KMS-11 (cell line): Measurements from ENCODE around the gene LIPG.

ENCODE experiments used
- H2AFZ ChIP-seq: fragments of 200-600 bp; sonication (generic); 2 replicates; pipeline ENCODE4 v1.6.1; 2016; ENCODE audit warnings: antibody characterized with exemption, mixed run types, low read depth
- H3K27ac ChIP-seq: fragments of 200-600 bp; sonication (generic); 2 replicates; pipeline ENCODE4 v1.6.1; 2016; ENCODE audit warnings: mild to moderate bottlenecking, mixed run types
- H3K27me3 ChIP-seq: fragments of 200-600 bp; sonication (generic); 2 replicates; pipeline ENCODE4 v1.6.1; 2017; ENCODE audit warnings: mild to moderate bottlenecking, low read depth, mixed run types, moderate library complexity; ENCODE audit not compliant: insufficient read depth
- H3K36me3 ChIP-seq: fragments of 200-600 bp; sonication (generic); 2 replicates; pipeline ENCODE4 v1.6.1; 2017; ENCODE audit warnings: mild to moderate bottlenecking, mixed run types; ENCODE audit not compliant: insufficient read depth
- H3K4me1 ChIP-seq: fragments of 200-600 bp; sonication (generic); 2 replicates; pipeline ENCODE4 v1.6.1; 2016; ENCODE audit warnings: mild to moderate bottlenecking, low read depth, mixed run types; ENCODE audit not compliant: poor library complexity, severe bottlenecking
- H3K4me2 ChIP-seq: fragments of 200-600 bp; sonication (generic); 2 replicates; pipeline ENCODE4 v1.7.0; 2016; ENCODE audit warnings: mild to moderate bottlenecking, mixed run types
- H3K4me3 ChIP-seq: fragments of 200-600 bp; sonication (generic); IDR thresholded peaks from 2 replicates; pipeline ENCODE4 v1.6.1; 2017; ENCODE audit warnings: low read depth, low read length, mixed read lengths; ENCODE audit not compliant: insufficient read depth
- H3K79me2 ChIP-seq: fragments of 200-600 bp; sonication (generic); 2 replicates; pipeline ENCODE4 v1.6.1; 2016; ENCODE audit warnings: low read depth, mixed run types; ENCODE audit not compliant: insufficient read depth
- H3K9ac ChIP-seq: fragments of 200-600 bp; sonication (generic); 2 replicates; pipeline ENCODE4 v1.6.1; 2016; ENCODE audit warnings: mild to moderate bottlenecking, mixed run types
- H4K20me1 ChIP-seq: fragments of 200-600 bp; sonication (generic); 2 replicates; pipeline ENCODE4 v1.6.1; 2016; ENCODE audit warnings: mild to moderate bottlenecking, mixed run types; ENCODE audit not compliant: insufficient read depth
- TF ChIP-seq, protein P1 (sequence below): fragments of 200-600 bp; sonication (generic); conservative IDR thresholded peaks from 2 replicates; pipeline ENCODE4 v1.6.1; 2017; ENCODE audit warnings: low read depth, mild to moderate bottlenecking, antibody characterized with exemption, low read length, moderate library complexity, mixed read lengths

Gene LIPG

DNA sequence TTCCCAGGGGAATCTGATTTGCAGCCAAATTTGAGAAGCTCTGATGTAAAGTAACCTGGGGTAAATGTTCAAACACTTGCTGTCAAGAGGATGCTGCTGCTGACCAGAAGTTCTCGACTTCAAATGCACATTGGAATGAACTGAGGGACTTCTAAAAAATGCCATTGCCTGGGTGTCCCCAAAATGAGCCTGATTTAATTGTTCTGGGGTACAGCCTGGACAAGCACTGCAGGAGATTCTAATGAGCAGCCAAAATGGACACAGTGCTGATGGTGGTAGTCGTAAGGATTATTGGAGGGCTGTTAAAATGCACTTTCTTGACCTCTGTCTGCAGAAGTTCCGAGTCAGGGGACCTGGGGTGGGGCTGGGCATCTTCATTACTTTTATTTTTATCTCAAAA lies 49.5 kb downstream of the LIPG start:
- Histone ChIP-seq H3K4me2 (no peak overlapping the region), H3K4me3 (no peak overlapping the region), H2AFZ (no peak overlapping the region), H3K27me3 (no peaks in the 10 kb centered on the region), H3K4me1 (no peaks in the 10 kb centered on the region), H3K79me2 (no peaks in the 10 kb centered on the region), H3K36me3 (no peaks in the 10 kb centered on the region), H4K20me1 (no peaks in the 10 kb centered on the region), H3K27ac (no peak overlapping the region), H3K9ac (no peak overlapping the region)
- TF ChIP-seq, protein P1, sequence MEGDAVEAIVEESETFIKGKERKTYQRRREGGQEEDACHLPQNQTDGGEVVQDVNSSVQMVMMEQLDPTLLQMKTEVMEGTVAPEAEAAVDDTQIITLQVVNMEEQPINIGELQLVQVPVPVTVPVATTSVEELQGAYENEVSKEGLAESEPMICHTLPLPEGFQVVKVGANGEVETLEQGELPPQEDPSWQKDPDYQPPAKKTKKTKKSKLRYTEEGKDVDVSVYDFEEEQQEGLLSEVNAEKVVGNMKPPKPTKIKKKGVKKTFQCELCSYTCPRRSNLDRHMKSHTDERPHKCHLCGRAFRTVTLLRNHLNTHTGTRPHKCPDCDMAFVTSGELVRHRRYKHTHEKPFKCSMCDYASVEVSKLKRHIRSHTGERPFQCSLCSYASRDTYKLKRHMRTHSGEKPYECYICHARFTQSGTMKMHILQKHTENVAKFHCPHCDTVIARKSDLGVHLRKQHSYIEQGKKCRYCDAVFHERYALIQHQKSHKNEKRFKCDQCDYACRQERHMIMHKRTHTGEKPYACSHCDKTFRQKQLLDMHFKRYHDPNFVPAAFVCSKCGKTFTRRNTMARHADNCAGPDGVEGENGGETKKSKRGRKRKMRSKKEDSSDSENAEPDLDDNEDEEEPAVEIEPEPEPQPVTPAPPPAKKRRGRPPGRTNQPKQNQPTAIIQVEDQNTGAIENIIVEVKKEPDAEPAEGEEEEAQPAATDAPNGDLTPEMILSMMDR = no peak

DNA sequence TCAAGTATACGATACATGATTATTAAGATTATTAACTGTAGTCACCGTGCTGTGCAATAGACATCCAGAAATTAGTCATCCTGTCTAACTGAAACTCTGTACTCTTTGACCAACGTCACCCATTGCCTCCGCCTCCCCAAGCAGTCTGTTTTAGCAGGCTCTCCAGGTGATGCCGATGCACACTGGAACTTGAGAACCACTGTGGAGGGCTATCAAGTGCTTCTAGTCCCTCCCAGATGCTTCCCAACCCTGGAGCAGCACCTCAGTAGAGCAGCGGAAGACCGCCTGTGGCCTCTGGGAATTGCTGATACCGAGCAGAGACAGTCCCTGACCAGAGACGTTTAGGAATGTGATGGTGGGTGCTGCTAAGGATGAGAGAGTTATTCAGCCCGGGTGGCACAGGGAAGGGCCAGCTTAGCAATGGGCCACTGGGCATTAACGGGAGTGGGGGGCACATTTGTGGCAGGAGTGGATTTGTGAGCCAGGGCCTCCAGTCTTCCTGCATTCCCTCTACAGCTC lies 50.7 kb downstream of the LIPG start:
- H4K20me1 ChIP-seq = no peaks in the 10 kb centered on the region
- no peaks in the 10 kb centered on the region for H3K79me2 ChIP-seq
- no peak overlapping the region for H3K27ac ChIP-seq
- no peaks in the 10 kb centered on the region for H3K36me3 ChIP-seq
- H3K4me1 ChIP-seq = no peaks in the 10 kb centered on the region
- H3K4me2 ChIP-seq = no peak overlapping the region
- no peak overlapping the region for H3K4me3 ChIP-seq
- H2AFZ ChIP-seq = no peak overlapping the region
- H3K9ac ChIP-seq = no peak overlapping the region
- H3K27me3 ChIP-seq = no peaks in the 10 kb centered on the region
- TF ChIP-seq, protein P1 = no peak

DNA sequence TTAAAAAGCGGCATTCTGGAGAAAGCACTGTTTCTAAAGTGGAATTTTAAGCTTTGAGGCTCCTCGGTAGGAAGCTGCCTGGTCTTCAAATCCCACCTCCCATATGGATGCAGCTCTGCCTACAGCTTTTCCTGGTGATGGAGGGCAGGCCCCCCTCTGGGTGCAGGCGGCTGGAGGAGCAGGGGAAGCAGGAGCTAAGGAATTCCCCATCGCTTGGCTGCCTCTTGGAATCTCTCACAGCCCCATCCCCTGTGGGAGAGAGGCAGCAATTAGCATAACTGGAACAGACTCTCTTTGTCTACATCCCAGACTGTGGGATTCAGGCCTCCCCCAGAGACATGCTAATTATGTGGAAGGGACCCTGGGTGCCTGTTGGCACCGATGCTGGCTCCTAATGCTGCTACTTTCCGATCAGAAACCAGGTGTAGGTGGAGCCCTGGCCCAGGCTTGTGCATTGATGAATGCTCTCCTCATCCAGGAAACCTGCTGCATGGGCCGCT lies 51.3 kb downstream of the LIPG start:
- TF ChIP-seq, protein P1 = no peak
- H3K27me3 ChIP-seq = no peaks in the 10 kb centered on the region
- H4K20me1 ChIP-seq = no peaks in the 10 kb centered on the region
- H3K79me2 ChIP-seq = no peaks in the 10 kb centered on the region
- H2AFZ ChIP-seq = no peak overlapping the region
- no peaks in the 10 kb centered on the region for H3K4me1 ChIP-seq
- no peak overlapping the region for H3K4me2 ChIP-seq
- no peaks in the 10 kb centered on the region for H3K36me3 ChIP-seq
- H3K4me3 ChIP-seq = no peak overlapping the region
- no peak overlapping the region for H3K27ac ChIP-seq
- H3K9ac ChIP-seq = no peak overlapping the region

DNA sequence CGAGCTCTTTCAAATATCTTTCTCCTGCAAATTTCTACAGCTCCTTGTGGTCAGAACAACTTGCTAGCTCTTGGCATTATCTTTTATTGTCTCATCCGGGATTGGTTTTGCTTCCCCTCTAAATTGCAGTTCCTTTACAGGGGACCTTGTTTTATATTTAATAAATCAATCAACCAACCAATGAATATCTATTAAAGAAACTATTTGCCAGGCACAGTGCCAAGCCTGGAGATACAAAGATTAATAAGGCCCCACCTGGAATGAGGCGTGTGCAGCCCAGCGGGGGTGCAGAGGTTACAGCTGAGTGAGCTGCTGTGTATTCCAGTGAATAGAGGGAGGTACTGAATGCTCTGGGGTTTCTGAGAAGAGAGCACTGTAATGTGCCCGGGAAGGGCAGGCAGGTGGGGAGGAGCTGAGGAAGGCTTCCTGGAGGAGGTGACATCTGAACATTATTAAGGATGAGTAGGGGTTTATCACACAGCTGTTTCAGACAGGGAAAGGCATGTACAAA lies 51.8 kb downstream of the LIPG start:
- no peaks in the 10 kb centered on the region for H4K20me1 ChIP-seq
- TF ChIP-seq, protein P1 = no peak
- H3K27ac ChIP-seq = no peak overlapping the region

More for the DNA sequence above, 51.8 kb downstream of the LIPG start:
- Histone ChIP-seq H2AFZ (no peak overlapping the region), H3K9ac (no peak overlapping the region), H3K79me2 (no peaks in the 10 kb centered on the region), H3K4me3 (no peak overlapping the region), H3K36me3 (no peaks in the 10 kb centered on the region), H3K4me1 (no peaks in the 10 kb centered on the region), H3K4me2 (no peak overlapping the region), H3K27me3 (no peaks in the 10 kb centered on the region)
